Ovary (tissue), 9 donors: ENCODE measurements around the gene SH3GL1. TPM values are rescaled to one million over a fixed set of nuclear protein-coding genes. Genes with fewer than 3 reads are reported as not detected.

ENCODE experiments used
- DNase-seq, 5 donors: peaks; one replicate each; pipeline ENCODE4 v3.0.0-alpha.2; 2019 to 2020
- H3K27ac ChIP-seq, 2 donors: fragments of 200-600 bp; one replicate each; pipeline versions ENCODE4 v1.5.1 to v1.8.0; 2019 to 2022
- H3K27me3 ChIP-seq: fragments of 200-600 bp; one replicate; pipeline ENCODE4 v1.8.0; 2022
- H3K36me3 ChIP-seq: fragments of 200-600 bp; sonication (generic); one replicate; pipeline ENCODE4 v1.5.1; 2019
- H3K4me1 ChIP-seq: one replicate; pipeline ENCODE4 v1.8.1; 2013; ENCODE audit warnings: mild to moderate bottlenecking, moderate library complexity; ENCODE audit not compliant: insufficient read depth
- H3K4me3 ChIP-seq: fragments of 200-600 bp; sonication (generic); one replicate; pipeline ENCODE4 v1.5.1; 2017
- H3K9me3 ChIP-seq, 2 donors: fragments of 200-600 bp in 1 of 2; sonication (generic) in 1 of 2; one replicate each; pipeline versions ENCODE4 v1.5.1 to v1.8.1; 2013 to 2019; ENCODE audit warnings: mild to moderate bottlenecking in 1 of 2, moderate library complexity in 1 of 2
- EP300 ChIP-seq: sonication (generic); formaldehyde crosslinking; IDR thresholded peaks from one replicate; pipeline ENCODE4 v1.6.1; 2017; ENCODE audit warnings: antibody characterized with exemption
- POLR2A ChIP-seq: fragments of 450-650 bp; IDR thresholded peaks from one replicate; pipeline ENCODE4 v1.6.1; 2017; ENCODE audit warnings: antibody characterized with exemption, mild to moderate bottlenecking, moderate library complexity
- WGBS, 3 donors: extraction: QIAGEN DNeasy Blood & Tissue Kit in 1 of 3; methylation state at CpG; one replicate each; pipeline versions ENCODE4 v1.1.5 to v1.1.7; 2013 to 2017; 5-methylcytosine and 5-hydroxymethylcytosine counted together
- intact Hi-C, 4 donors: fragments of 100-400 bp; cut with DNase I; formaldehyde crosslinking; loops; one replicate each; pipeline versions ENCODE4 v1.11.0 to v1.15.1; 2022 to 2023
- polyA plus RNA-seq, 2 donors: library from polyadenylated mRNA; stranded (reverse); fragments of 200-250 nt in 1 of 2; fragments of 350-450 nt in 1 of 2; fragmentation: Illumina TruSeq in 1 of 2; extraction: RNeasy Lipid Tissue Mini Kit (QIAGEN cat#74804) in 1 of 2; gene quantifications; one replicate each; pipeline ENCODE4 v1.2.3, GENCODE V29; 2013 to 2014
- total RNA-seq, 7 donors: library from RNA; depleted of rRNA in 2 of 7; stranded (reverse); fragments of >200 nt in 2 of 7; fragmentation: NEBNext Ultra II Directional in 3 of 7; extraction: Animal tissue kit (Norgen Biotek cat#: 25700) in 3 of 7; gene quantifications; one replicate each; pipeline versions ENCODE4 v1.1.0 to v1.2.4, GENCODE V29; 2016 to 2023
- TF ChIP-seq, protein P1 (sequence below), 3 donors: fragments of 450-650 bp in 2 of 3; fragments of 200-600 bp in 1 of 3; IDR thresholded peaks; one replicate each; pipeline versions ENCODE4 v1.5.1 to v1.8.0; 2016 to 2022; ENCODE audit warnings: antibody characterized with exemption in 3 of 3, mild to moderate bottlenecking in 1 of 3
- donor health status: DM: no; HTN: no; CAD: no; lungs with moderate emphysema.
- donor health status: DM: no; HTN: no; CAD: no.
- donor health status: Bipolar disorder and iron deficiency.
- donor health status: DM: yes; HTN: yes; CAD: no.
- donor health status: DM: no; HTN: no; CAD: no.
- donor health status: DM: yes; HTN: yes; CAD: no.

Gene SH3GL1
- total and polyA plus RNA-seq, 9 donors: 6.9 to 88.6 (median 59.9) TPM

DNA sequence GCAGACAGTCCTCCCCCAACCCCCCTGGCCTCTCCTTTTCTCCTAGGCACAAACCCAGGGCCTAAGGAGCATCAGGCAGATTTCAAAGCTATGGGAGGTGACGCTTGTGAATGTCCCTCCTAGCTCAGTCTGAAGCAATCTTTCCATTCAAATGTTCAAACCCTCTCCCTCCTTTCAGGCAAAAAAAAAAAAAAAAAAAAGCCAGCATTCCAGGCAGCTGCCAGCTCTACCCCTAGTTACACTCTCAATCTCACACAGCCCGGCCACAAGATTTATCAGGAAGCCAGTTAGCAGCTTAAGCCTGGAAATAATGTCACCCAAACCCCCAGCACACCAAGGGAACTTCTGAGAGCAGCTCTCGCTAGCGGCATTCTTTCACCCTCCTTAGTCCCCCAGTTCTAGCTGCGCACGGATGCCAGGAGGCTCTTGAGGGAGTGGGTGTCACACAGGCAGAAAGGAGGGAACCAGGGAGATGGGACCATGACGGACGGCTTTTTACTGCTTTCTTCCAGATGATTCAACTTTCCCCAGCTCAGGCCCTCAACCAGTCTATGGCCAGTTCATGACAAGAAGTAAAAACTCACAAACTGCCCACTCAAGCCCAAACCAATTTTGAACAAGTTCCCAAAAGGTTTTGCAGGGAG lies 6.3 kb downstream of the SH3GL1 start:
- Histone ChIP-seq H3K9me3 (no peaks in the 10 kb centered on the region), H3K27ac (no peak overlapping the region), H3K36me3 (no peaks in the 10 kb centered on the region), H3K27me3 (no peaks in the 10 kb centered on the region), H3K4me3 (no peak overlapping the region), H3K4me1 (peaks cover 35% of the 10 kb centered on the region)
- TF ChIP-seq, protein P1, sequence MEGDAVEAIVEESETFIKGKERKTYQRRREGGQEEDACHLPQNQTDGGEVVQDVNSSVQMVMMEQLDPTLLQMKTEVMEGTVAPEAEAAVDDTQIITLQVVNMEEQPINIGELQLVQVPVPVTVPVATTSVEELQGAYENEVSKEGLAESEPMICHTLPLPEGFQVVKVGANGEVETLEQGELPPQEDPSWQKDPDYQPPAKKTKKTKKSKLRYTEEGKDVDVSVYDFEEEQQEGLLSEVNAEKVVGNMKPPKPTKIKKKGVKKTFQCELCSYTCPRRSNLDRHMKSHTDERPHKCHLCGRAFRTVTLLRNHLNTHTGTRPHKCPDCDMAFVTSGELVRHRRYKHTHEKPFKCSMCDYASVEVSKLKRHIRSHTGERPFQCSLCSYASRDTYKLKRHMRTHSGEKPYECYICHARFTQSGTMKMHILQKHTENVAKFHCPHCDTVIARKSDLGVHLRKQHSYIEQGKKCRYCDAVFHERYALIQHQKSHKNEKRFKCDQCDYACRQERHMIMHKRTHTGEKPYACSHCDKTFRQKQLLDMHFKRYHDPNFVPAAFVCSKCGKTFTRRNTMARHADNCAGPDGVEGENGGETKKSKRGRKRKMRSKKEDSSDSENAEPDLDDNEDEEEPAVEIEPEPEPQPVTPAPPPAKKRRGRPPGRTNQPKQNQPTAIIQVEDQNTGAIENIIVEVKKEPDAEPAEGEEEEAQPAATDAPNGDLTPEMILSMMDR (IDR thresholded peaks at IDR 0.05): no peak
- no peak for TF ChIP-seq EP300
- TF ChIP-seq POLR2A: no peak
- no peak for DNase-seq
- intact Hi-C loops: loop anchor here in 3 of 4 donors (5.0 to 10.0 kb wide), 3 partner anchors 37 to 129 kb away; no protein-coding TSS in a partner anchor
- WGBS, 3 donors: 50 to 57% (median 54%) methylated on average over 8 of the region's 8 CpGs

GRCh38 chr19:4391701-4392483 lies 8.5 kb downstream of the SH3GL1 start:
- Histone ChIP-seq H3K4me1 (peaks cover 32% of the 10 kb centered on the region), H3K4me3 (no peak overlapping the region), H3K27ac (peak overlapping the region in 1 of 2 donors; percentile 51), H3K9me3 (no peaks in the 10 kb centered on the region), H3K27me3 (no peaks in the 10 kb centered on the region), H3K36me3 (no peaks in the 10 kb centered on the region)
- WGBS, 3 donors: 33 to 38% (median 36%) methylated on average over 20 of the region's 20 CpGs
- peak in 4 of 5 donors; percentile 17 to 58 (median 40) for DNase-seq
- TF ChIP-seq, protein P1 (IDR thresholded peaks at IDR 0.05): no peak
- TF ChIP-seq POLR2A (no peak), EP300 (no peak)
- intact Hi-C loops: loop anchor here in 3 of 4 donors (5.0 to 10.0 kb wide), 3 partner anchors 35 to 127 kb away; no protein-coding TSS in a partner anchor

GRCh38 chr19:4391306-4391693 lies 9.0 kb downstream of the SH3GL1 start:
- Histone ChIP-seq H3K4me3 (no peak overlapping the region), H3K36me3 (no peaks in the 10 kb centered on the region), H3K27ac (peak overlapping the region in 1 of 2 donors; percentile 51), H3K4me1 (peaks cover 32% of the 10 kb centered on the region), H3K27me3 (no peaks in the 10 kb centered on the region), H3K9me3 (no peaks in the 10 kb centered on the region)
- TF ChIP-seq, protein P1 (IDR thresholded peaks at IDR 0.05): no peak
- TF ChIP-seq EP300 (no peak), POLR2A (no peak)
- intact Hi-C loops: loop anchor here in 3 of 4 donors (5.0 to 10.0 kb wide), 3 partner anchors 34 to 126 kb away; no protein-coding TSS in a partner anchor
- 51 to 76% (median 56%) methylated on average over 9 of the region's 9 CpGs for WGBS, 3 donors
- DNase-seq: no peak

DNA sequence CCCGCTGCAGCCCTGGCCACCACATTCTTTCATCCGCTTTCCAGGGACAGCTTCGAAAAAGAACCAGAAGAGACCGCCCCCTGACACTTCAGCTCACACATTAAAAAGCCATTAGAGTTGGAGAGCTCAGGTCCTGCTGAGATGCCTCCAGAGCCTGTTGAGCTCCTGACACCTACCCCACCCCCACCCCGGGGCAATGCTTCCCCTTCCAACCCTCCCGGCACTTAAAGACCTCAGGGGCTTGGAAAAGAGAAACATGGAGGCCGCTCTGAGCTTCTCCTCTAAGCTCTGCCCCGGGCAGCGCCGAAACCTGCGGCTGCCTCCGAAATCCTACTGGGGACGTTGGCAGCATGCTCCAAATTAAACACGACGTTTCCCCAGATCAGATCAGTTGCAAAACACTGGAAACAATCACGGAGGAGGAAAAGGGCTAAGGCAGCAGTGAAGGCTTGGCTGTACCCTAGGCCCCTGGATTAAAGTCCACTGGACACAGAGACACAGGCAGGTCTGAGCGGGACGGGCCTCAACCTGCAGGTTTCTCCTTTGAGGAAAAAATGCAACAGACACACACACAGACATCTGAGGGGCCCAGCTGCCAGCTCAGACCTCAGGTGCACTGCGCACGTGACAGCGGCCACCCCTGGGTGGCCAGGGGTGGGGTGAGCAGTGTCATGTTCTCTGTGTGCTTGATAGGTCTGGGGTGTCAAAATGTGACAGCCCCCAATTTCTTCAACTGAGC lies 9.6 kb downstream of the SH3GL1 start:
- peak in 1 of 5 donors; percentile 26 for DNase-seq
- Histone ChIP-seq H3K36me3 (no peaks in the 10 kb centered on the region), H3K9me3 (no peaks in the 10 kb centered on the region), H3K4me1 (peaks cover 32% of the 10 kb centered on the region), H3K4me3 (no peak overlapping the region), H3K27me3 (no peaks in the 10 kb centered on the region), H3K27ac (peak overlapping the region; percentile 51 to 52)
- TF ChIP-seq EP300 (no peak), POLR2A (no peak)
- TF ChIP-seq, protein P1 (IDR thresholded peaks at IDR 0.05): no peak
- WGBS, 3 donors: 32 to 39% (median 39%) methylated on average over 21 of the region's 21 CpGs
- intact Hi-C loops: loop anchor here in 3 of 4 donors (5.0 to 10.0 kb wide), 3 partner anchors 33 to 126 kb away; no protein-coding TSS in a partner anchor
